GM18861 (cell line): ENCODE measurements around the gene PIRT.

ENCODE experiments used
- ATAC-seq: cut with Tn5 transposase; IDR thresholded peaks from one replicate; pipeline ENCODE4 v1.9.1; 2021; ENCODE audit not compliant: unreplicated experiment

Gene PIRT

GRCh38 chr17:10790491-10791401 is 47.1 kb downstream of the PIRT start:
- ATAC-seq: no peak

GRCh38 chr17:10789694-10790271 is 48.1 kb downstream of the PIRT start:
- ATAC-seq: no peak

- ATAC-seq: no peak
These were observed 50.4 kb downstream of the PIRT start for GRCh38 chr17:10787306-10788045.

- ATAC-seq: no peak
These were observed 52.6 kb downstream of the PIRT start for GRCh38 chr17:10785295-10785694.

- ATAC-seq: no peak
These were observed 58.3 kb downstream of the PIRT start for GRCh38 chr17:10779609-10780008.

GRCh38 chr17:10777890-10778289 is 60.0 kb downstream of the PIRT start:
- ATAC-seq: no peak

- ATAC-seq: no peak
These were observed 60.6 kb downstream of the PIRT start for GRCh38 chr17:10777131-10777807.

GRCh38 chr17:10776381-10776780 is 61.5 kb downstream of the PIRT start:
- ATAC-seq: no peak

- ATAC-seq: no peak
These were observed 62.0 kb downstream of the PIRT start for GRCh38 chr17:10775740-10776356.

- ATAC-seq: no peak
These were observed 62.8 kb downstream of the PIRT start for GRCh38 chr17:10775058-10775457.

- ATAC-seq: no peak
These were observed 64.5 kb downstream of the PIRT start for GRCh38 chr17:10773391-10773790.
